Raji (cell line): ENCODE results near the gene S100A14.

Experiments used
- POLR2A ChIP-seq: IDR thresholded peaks from 2 replicates; pipeline ENCODE4 v1.6.1; 2011; ENCODE audit warnings: low read depth, low read length, control low read depth; ENCODE audit not compliant: insufficient read depth

The S100A14 gene

GRCh38 chr1:153616144-153616916 lies at the start of gene S100A14:
Gene S100A14, minus strand, starts transcription at chr1:153616325. Its CDS starts 467 bp downstream, at chr1:153615858.
- TF ChIP-seq POLR2A = no peak

GRCh38 chr1:153663211-153663610 lies 47.1 kb upstream of the S100A14 start:
- TF ChIP-seq POLR2A = no peak

- no peak for TF ChIP-seq POLR2A
These were observed 46.1 kb upstream of the S100A14 start for GRCh38 chr1:153662269-153662668.

GRCh38 chr1:153661111-153661708 lies 45.1 kb upstream of the S100A14 start:
- TF ChIP-seq POLR2A = no peak

GRCh38 chr1:153659656-153660055 lies 43.5 kb upstream of the S100A14 start:
- no peak for TF ChIP-seq POLR2A

- no peak for TF ChIP-seq POLR2A
These were observed 43.0 kb upstream of the S100A14 start for GRCh38 chr1:153659175-153659534.

GRCh38 chr1:153658400-153659174 lies 42.5 kb upstream of the S100A14 start, which contains the start of gene SNAPIN:
Gene SNAPIN, plus strand, starts transcription at chr1:153658703. Its CDS starts 41 bp downstream, at chr1:153658744.
- TF ChIP-seq POLR2A = peak; percentile 83

- TF ChIP-seq POLR2A = no peak
These were observed 39.2 kb upstream of the S100A14 start for GRCh38 chr1:153655333-153655732.

GRCh38 chr1:153652805-153653500 lies 36.8 kb upstream of the S100A14 start:
- no peak for TF ChIP-seq POLR2A

GRCh38 chr1:153651771-153652170 lies 35.6 kb upstream of the S100A14 start:
- TF ChIP-seq POLR2A = no peak

- no peak for TF ChIP-seq POLR2A
These were observed 33.7 kb upstream of the S100A14 start for GRCh38 chr1:153649863-153650235.

GRCh38 chr1:153649137-153649862 lies 33.2 kb upstream of the S100A14 start:
- no peak for TF ChIP-seq POLR2A

- TF ChIP-seq POLR2A = no peak
These were observed 32.0 kb upstream of the S100A14 start for GRCh38 chr1:153648000-153648643.

- TF ChIP-seq POLR2A = no peak
These were observed 31.2 kb upstream of the S100A14 start for GRCh38 chr1:153647346-153647714.
